Panc1 (cell line): ENCODE data around the gene MAP3K4.

Experiments
- CTCF ChIP-seq: fragments of 450-650 bp; IDR thresholded peaks from 2 replicates; pipeline ENCODE4 v1.5.1; 2017; ENCODE audit warnings: mild to moderate bottlenecking
- REST ChIP-seq, 2 experiments: IDR thresholded peaks; 2 replicates each; pipeline ENCODE4 v1.6.1; 2011 to 2012; ENCODE audit warnings: low read depth in 2 of 2, control low read depth in 1 of 2, low read length in 1 of 2, mild to moderate bottlenecking in 1 of 2, moderate library complexity in 1 of 2; ENCODE audit not compliant: insufficient read depth in 1 of 2
- TCF7L2 ChIP-seq: IDR thresholded peaks from 2 replicates; pipeline ENCODE4 v1.6.1; 2011; ENCODE audit warnings: mild to moderate bottlenecking, low read depth, low read length, inconsistent platforms

- TF ChIP-seq REST (IDR thresholded peaks at IDR 0.05; ENCODE audit: insufficient read depth in 1 of 2, low read depth in 2 of 2, low read length in 1 of 2) (no peak), CTCF (no peak), TCF7L2 (no peak)
These were observed 27.8 kb downstream of the MAP3K4 start for GRCh38 chr6:161019324-161019839.
